Stimulated activated naive CD4-positive, alpha-beta T cell treated with Interleukin-2 at 50 U/mL for 16 hours (primary cell): ENCODE results near the gene CSNK2A1.
"Not testable (repeated sequence)": the region's sequence is repeated elsewhere in the genome, so short reads cannot be mapped to it uniquely, and the experiment has no call there.

ENCODE experiments used
- DNase-seq: peaks from one replicate; lab custom pipeline; 2025; lab: John Stamatoyannopoulos, UW

CSNK2A1 gene

GRCh38 chr20:533526-533925 lies 10.1 kb downstream of the CSNK2A1 start:
- DNase-seq = no peak

DNA sequence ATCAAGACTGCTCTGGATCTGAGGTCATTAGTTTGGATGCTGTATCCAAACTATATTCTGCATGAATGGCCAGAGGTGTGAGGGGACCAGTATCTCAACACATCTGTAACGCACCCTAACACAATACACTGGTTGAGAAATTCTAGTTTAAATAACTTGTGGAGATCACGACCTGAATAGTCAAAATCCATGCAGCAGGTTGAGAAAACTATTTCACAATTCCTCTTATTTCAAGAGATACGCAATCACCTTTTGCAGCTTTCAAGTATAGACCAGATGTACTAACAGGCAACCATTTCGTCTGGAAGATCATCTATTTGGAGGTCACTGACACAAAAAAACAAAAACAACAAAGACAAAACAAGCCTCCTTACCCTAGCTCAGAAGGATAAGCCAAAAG lies 11.1 kb downstream of the CSNK2A1 start:
- DNase-seq = no peak

- no peak for DNase-seq
These were observed 12.0 kb downstream of the CSNK2A1 start for GRCh38 chr20:531608-532007.

- no peak for DNase-seq
These were observed 13.3 kb downstream of the CSNK2A1 start for GRCh38 chr20:530321-530720.

DNA sequence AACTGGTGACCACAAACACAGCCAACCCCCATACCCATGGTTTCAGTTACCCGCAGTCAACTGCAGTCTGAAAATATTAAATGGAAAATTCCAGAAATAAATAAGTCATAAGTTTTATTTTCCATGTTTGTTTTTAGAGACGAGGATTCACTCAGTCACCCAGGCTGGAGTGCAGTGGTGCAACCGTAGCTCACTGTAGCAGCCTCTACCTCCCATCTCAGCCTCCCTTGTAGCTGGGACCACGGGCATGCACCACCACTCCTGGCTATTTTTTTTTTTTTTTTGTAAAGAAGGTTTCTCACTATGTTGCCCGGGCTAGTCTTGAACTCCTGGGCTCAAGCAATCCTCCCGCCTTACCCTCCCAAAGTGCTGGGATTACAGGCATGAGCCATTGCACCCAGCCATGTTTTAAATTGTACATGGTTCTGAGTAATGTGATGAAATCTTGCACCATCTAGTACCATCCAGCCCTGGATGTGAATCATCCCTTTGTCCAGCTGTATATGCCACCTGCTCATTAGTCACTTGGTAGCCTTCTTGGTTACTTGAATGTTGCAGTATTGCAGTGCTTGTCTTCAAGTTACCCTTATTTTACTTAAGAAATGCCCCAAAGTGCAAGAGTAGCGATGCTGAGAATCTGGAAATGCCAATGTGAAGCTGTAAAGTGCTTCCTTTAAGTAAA lies 14.5 kb downstream of the CSNK2A1 start:
- no peak for DNase-seq

DNA sequence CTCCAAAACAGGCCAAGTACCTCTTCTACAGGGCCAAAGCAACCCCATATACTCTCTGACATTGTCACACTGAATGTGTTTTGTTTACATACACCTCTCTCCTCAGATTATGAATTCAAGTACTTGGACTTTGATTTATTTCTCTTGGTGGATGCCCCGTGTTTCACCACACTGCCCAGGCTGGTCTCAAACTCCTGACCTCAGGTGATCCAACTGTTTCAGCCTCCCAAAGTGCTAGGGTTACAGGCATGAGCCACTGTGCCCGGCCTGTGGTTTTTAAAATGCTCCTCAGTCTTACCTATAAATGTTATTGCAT lies 16.1 kb downstream of the CSNK2A1 start:
- DNase-seq = no peak

DNA sequence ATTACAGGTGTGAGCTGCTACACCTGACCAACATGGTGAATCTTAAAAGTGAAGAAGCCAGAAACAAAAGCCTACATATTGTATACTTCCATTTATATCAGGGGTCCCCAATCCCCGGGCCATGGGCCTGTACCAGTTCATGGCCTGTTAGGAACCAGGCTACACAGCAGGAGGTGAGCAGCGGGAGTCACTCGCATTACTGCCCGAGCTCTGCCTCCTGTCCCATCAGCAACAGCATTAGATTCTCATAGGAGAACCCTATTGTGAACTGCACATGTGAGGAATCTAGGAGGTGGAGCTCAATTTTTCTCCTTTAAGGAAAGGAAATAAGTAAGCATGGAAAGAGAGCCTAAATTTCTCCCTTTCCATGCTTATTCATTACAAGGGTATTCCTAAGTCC lies 21.7 kb downstream of the CSNK2A1 start:
- DNase-seq = no peak

GRCh38 chr20:519999-520398 lies 23.6 kb downstream of the CSNK2A1 start:
- DNase-seq = no peak

GRCh38 chr20:517221-517620 lies 26.4 kb downstream of the CSNK2A1 start:
- no peak for DNase-seq

- DNase-seq = no peak
These were observed 26.8 kb downstream of the CSNK2A1 start for GRCh38 chr20:516799-517198.

GRCh38 chr20:515696-516095 lies 27.9 kb downstream of the CSNK2A1 start:
- no peak for DNase-seq

DNA sequence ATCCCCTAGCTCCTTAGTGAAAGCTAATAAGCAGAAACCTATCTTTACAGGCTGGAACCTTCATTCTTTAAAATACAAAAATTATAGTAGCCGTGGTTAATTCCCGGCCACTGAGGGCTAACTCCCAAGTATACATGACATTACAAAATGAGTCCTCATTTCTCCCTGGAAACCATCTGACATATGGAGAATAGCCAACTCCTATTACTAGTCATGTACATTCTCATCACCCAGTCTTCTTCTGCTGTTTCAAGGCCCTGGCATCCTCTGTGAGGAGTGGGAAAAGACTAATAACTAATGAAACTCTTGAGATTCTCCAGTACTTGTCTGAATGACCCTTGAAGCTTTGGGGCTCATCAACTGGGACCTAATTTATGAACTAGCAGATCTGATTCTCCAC lies 30.2 kb downstream of the CSNK2A1 start:
- no peak for DNase-seq

DNA sequence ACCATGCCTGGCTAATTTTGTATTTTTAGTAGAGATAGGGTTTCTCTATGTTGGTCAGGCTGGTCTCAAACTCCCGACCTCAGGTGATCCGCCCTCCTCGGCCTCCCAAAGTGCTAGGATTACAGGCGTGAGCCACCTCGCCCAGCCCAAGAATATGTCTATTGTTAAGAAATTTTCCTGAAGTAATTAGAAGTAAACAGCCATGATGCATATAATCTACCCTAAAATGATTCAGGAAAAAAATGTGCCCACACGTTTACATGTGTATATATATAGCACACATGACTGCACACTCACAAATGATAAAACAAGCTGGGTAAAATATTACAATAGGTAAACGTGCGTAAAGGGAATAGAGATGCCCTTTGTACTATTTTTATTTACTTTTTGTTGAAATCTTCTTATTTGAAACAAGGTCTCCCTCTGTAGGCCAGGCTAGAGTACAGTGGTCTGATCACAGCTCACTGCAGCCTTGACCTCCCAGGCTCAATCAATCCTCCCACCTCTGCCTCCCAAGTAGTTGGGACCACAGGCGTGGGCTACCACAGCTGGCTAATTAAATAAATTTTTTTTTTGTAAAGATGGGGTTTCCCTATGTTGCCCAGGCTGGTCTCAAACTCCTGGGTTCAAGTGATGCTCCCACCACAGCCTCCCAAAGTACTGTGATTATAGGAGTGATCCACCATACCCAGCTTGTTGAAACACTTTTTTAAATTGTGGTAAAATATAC lies 33.1 kb downstream of the CSNK2A1 start:
- not testable (repeated sequence) for DNase-seq

DNA sequence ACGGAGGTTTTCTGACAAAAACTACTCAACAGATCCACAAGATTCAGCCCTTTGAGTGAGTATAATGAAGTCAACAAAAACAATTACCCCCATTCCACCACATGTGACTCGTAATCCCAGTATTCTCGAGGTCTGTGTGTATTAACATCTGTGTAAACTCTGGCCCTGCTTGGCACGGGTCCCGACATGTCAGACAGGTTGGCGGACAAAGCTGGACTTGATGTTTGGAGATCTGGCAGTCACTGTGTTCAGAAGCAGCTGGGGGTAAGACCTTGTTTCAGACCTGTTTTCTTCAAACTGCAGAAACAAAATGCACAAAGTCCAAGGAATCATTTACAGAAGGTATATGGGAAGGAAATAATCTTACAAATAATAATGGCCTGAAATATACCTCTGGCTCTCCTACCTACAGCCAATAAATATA lies 35.2 kb downstream of the CSNK2A1 start:
- not testable (repeated sequence) for DNase-seq

DNA sequence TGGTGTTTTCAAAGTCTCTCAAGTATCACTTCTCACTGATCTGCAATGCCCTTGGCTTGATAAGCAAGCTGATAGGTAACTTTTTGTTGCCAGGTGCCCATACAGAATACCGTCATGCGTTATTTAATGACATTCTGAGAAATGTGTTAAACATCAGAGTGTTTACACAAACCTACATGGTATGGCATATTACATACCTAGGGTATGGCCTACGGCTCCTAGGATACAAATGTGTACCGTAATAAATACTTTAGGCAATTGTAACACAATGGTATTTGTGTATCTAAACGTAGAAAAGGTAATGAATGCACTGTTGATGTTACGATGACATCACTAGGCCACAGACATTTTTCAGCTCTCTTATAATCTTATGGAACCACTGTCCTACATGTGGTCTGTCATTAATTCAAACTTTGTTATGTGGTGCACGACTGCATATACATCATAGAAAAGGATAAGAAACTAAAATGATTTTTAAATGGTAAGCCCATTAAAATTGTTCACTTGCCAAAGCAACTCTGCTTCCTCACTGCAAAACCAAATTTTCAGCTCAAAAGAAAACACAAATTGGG lies 35.7 kb downstream of the CSNK2A1 start:
- DNase-seq = no peak

GRCh38 chr20:507006-507758 lies 36.4 kb downstream of the CSNK2A1 start:
- no peak for DNase-seq

DNA sequence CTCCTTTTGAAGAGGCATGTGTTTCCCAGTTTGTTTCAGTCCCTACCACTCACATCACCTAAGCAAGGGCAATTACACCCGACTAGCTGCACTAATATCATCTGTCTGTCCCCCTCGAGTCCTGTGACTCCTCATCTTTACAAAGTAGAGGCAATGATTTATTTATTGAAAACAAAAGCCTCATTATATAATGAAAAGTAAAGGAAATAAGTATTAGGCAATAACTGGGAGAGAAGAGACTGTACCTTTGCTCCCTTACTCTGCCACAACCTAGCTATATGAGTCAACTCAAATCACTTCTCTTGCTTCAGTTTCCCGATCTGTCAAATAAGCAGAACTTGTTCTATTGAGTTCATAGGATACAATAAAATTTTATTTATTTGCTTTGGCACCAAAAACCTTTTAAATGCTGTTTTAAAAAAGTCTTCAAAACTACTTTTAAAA lies 38.9 kb downstream of the CSNK2A1 start:
- DNase-seq = no peak

DNA sequence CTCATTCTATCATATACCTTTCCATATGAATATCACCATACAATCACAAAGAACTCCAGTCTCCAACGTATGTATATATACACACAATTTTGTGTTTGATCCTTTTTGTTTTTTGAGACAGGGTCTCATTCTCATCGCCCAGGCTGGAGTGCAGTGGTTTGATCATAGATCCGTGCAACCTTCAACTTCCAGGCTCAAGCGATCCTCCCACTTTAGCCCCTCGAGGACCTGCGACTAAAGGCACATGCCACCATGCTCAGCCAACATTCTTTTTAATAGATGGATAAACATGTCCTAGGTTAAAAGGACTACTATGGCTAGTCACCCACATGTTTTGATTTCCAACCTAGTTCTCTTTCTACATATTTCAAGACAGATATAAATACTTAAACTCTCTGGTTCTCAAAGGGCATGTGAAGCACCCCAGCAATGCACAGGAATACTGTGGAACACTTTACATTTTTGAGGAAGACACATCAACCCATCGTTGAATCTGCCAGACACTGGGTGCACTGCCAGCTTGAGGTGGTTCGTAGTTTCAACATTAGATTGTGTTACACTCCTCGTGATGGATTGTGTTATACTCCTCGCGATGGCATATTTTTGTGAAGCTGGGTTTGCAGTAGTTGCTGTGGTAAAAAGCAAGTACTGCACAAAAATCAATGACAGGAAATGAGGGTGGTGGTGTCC lies 40.4 kb downstream of the CSNK2A1 start:
- DNase-seq = no peak

- no peak for DNase-seq
These were observed 45.6 kb downstream of the CSNK2A1 start for GRCh38 chr20:497979-498378.

DNA sequence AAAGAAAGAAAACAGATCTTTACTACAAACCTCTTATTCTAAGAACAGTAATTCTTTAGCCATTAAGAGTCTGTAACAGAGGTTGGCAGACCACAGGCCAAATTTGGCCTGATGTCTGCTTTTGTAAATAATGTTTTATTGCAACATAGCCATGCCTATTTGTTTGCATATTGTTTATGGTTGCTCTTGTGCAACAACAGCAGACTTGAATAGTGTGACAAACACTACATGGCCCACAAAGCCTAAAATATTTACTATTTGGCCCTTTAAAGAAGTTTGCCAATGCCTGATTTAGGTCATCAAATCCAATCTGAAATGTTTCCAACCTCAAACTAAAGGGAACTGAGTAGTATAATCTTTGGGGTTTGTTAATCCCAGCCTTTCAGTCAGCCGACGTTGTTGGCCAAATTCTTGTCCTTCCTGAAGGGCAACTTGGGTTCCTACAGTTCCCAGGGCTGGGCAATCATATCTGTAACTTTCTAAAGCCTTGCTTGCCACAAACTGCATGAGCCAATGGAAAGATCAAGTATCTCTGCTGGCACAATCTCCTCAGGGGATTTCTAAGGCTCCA lies 47.4 kb downstream of the CSNK2A1 start:
- no peak for DNase-seq

- no peak for DNase-seq
These were observed 51.4 kb downstream of the CSNK2A1 start for GRCh38 chr20:492159-492558.

GRCh38 chr20:487655-488054 lies 55.9 kb downstream of the CSNK2A1 start:
- DNase-seq = no peak
